IMR-90 (cell line): ENCODE results near the gene PRKN. TPM values are rescaled to one million over a fixed set of nuclear protein-coding genes. Genes with fewer than 3 reads are reported as not detected.

ENCODE experiments used
- ATAC-seq: fragments of 200-7000 bp; cut with Tn5 transposase; 2 replicates; pipeline ENCODE4 v1.9.1; 2020; ENCODE audit warnings: low read depth, mild to moderate bottlenecking, moderate library complexity
- BruUV-seq: library from RNA; stranded (reverse); fragments of 400-500 nt; replicated peaks from 2 replicates; lab custom pipeline; 2021; lab: Mats Ljungman, UMichigan
- CTCF ChIA-PET: fragments of 300-600 bp; formaldehyde crosslinking; extraction: SDS; loops from one replicate; lab custom pipeline; 2021; ENCODE audit warnings: antibody characterized with exemption; lab: Yijun Ruan, JAX
- POLR2A ChIA-PET: fragments of 300-600 bp; sonication (Branson Sonifier 250); formaldehyde crosslinking; loops from one replicate; lab custom pipeline; 2022; ENCODE audit warnings: antibody characterized with exemption; ENCODE audit not compliant: unreplicated experiment; lab: Charles Lee
- DNase-seq: peaks from one replicate; pipeline ENCODE4 v3.0.0; 2013
- H2AFZ ChIP-seq: replicated peaks from 2 replicates; pipeline ENCODE3; 2013; ENCODE audit warnings: low read length, mild to moderate bottlenecking; ENCODE audit not compliant: poor library complexity
- H2AK5ac ChIP-seq: 2 replicates; pipeline ENCODE4 v1.6.1; 2013; ENCODE audit warnings: low read depth, low read length, inconsistent platforms
- H2AK9ac ChIP-seq: replicated peaks from 2 replicates; pipeline ENCODE3; 2013; ENCODE audit warnings: mild to moderate bottlenecking, low read depth, low read length, moderate library complexity; ENCODE audit not compliant: poor library complexity
- H2BK120ac ChIP-seq: 2 replicates; pipeline ENCODE4 v1.6.1; 2013; ENCODE audit warnings: low read depth, low read length, inconsistent platforms
- H2BK15ac ChIP-seq: 3 replicates; pipeline ENCODE4 v1.6.1; 2013; ENCODE audit warnings: low read depth, low read length, inconsistent platforms
- H2BK20ac ChIP-seq: 2 replicates; pipeline ENCODE4 v1.6.1; 2013; ENCODE audit warnings: low read depth, mild to moderate bottlenecking, inconsistent platforms, low read length, moderate library complexity
- H2BK5ac ChIP-seq: 2 replicates; pipeline ENCODE4 v1.6.1; 2013; ENCODE audit warnings: mild to moderate bottlenecking, low read depth, low read length, inconsistent platforms; ENCODE audit not compliant: poor library complexity, severe bottlenecking
- H3K14ac ChIP-seq: replicated peaks from 2 replicates; pipeline ENCODE4 v1.6.1; 2013; ENCODE audit warnings: low read depth, low read length, inconsistent platforms
- H3K18ac ChIP-seq: 2 replicates; pipeline ENCODE4 v1.6.1; 2013; ENCODE audit warnings: low read depth, low read length, control low read depth
- H3K23ac ChIP-seq: 2 replicates; pipeline ENCODE4 v1.6.1; 2013; ENCODE audit warnings: low read depth, low read length, inconsistent platforms
- H3K27ac ChIP-seq: 2 replicates; pipeline ENCODE4 v1.5.1; 2013; ENCODE audit warnings: mild to moderate bottlenecking, control low read depth, low read length; ENCODE audit not compliant: insufficient read depth
- H3K27me3 ChIP-seq: 2 replicates; pipeline ENCODE4 v1.6.1; 2013; ENCODE audit warnings: low read length; ENCODE audit not compliant: control insufficient read depth, insufficient read depth
- H3K36me3 ChIP-seq: 2 replicates; pipeline ENCODE4 v1.6.1; 2013; ENCODE audit warnings: low read length, mixed read lengths; ENCODE audit not compliant: control insufficient read depth, insufficient read depth
- H3K4ac ChIP-seq: 2 replicates; pipeline ENCODE4 v1.6.1; 2013; ENCODE audit warnings: low read depth, low read length, inconsistent platforms
- H3K4me1 ChIP-seq: 2 replicates; pipeline ENCODE4 v1.6.1; 2013; ENCODE audit warnings: low read length, mixed read lengths; ENCODE audit not compliant: control insufficient read depth, insufficient read depth
- H3K4me2 ChIP-seq: 2 replicates; pipeline ENCODE4 v1.6.1; 2013; ENCODE audit warnings: low read depth, mild to moderate bottlenecking, control low read depth, low read length, moderate library complexity
- H3K4me3 ChIP-seq: 2 replicates; pipeline ENCODE4 v1.5.1; 2013; ENCODE audit warnings: low read depth, mild to moderate bottlenecking, control low read depth, low read length, moderate library complexity; ENCODE audit not compliant: insufficient read depth
- H3K56ac ChIP-seq: 2 replicates; pipeline ENCODE4 v1.6.1; 2013; ENCODE audit warnings: low read length, inconsistent platforms; ENCODE audit not compliant: insufficient read depth; ENCODE audit errors: extremely low read depth
- H3K79me1 ChIP-seq, 2 experiments: 2 replicates each; pipeline ENCODE4 v1.6.1; 2013; ENCODE audit warnings: low read length in 2 of 2, inconsistent platforms in 1 of 2, low read depth in 1 of 2
- H3K9ac ChIP-seq: 2 replicates; pipeline ENCODE4 v1.6.1; 2013; ENCODE audit warnings: low read depth, low read length, control low read depth
- H3K9me1 ChIP-seq: 2 replicates; pipeline ENCODE4 v1.6.1; 2013; ENCODE audit warnings: low read length, inconsistent platforms; ENCODE audit not compliant: insufficient read depth
- H3K9me3 ChIP-seq: 2 replicates; pipeline ENCODE4 v1.6.1; 2013; ENCODE audit warnings: low read length; ENCODE audit not compliant: control insufficient read depth, insufficient read depth
- H4K20me1 ChIP-seq: 2 replicates; pipeline ENCODE4 v1.6.1; 2013; ENCODE audit warnings: low read length, inconsistent platforms; ENCODE audit not compliant: insufficient read depth
- H4K5ac ChIP-seq: 2 replicates; pipeline ENCODE4 v1.6.1; 2013; ENCODE audit warnings: mild to moderate bottlenecking, low read depth, low read length, control low read depth
- H4K8ac ChIP-seq, 2 experiments: 2 replicates each; pipeline ENCODE4 v1.6.1; 2013; ENCODE audit warnings: low read depth in 2 of 2, low read length in 2 of 2, control low read depth in 1 of 2, inconsistent platforms in 1 of 2
- H4K91ac ChIP-seq: 2 replicates; pipeline ENCODE4 v1.6.1; 2013; ENCODE audit warnings: low read depth, low read length, inconsistent platforms; ENCODE audit not compliant: insufficient read depth
- BHLHE40 ChIP-seq: fragments of 150-350 bp; IDR thresholded peaks from 2 replicates; pipeline ENCODE4 v1.6.1; 2016; ENCODE audit warnings: mild to moderate bottlenecking, low read depth, low read length
- CEBPB ChIP-seq: IDR thresholded peaks from 2 replicates; pipeline ENCODE4 v1.6.1; 2012; ENCODE audit warnings: low read depth, low read length, improper control_type of control experiment
- CHD1 ChIP-seq: IDR thresholded peaks from 2 replicates; pipeline ENCODE4 v1.6.1; 2012; ENCODE audit warnings: low read depth, low read length, improper control_type of control experiment
- FOS ChIP-seq: fragments of 150-350 bp; IDR thresholded peaks from 2 replicates; pipeline ENCODE4 v1.6.1; 2016; ENCODE audit warnings: low read depth, low read length
- MAFK ChIP-seq: IDR thresholded peaks from 2 replicates; pipeline ENCODE4 v1.6.1; 2012; ENCODE audit warnings: low read depth, low read length, improper control_type of control experiment
- MAZ ChIP-seq: IDR thresholded peaks from 2 replicates; pipeline ENCODE4 v1.6.1; 2012; ENCODE audit warnings: low read depth, mild to moderate bottlenecking, low read length, improper control_type of control experiment, moderate library complexity, borderline replicate concordance
- MXI1 ChIP-seq: IDR thresholded peaks from 2 replicates; pipeline ENCODE4 v1.6.1; 2012; ENCODE audit warnings: low read depth, mild to moderate bottlenecking, low read length, moderate library complexity, borderline replicate concordance
- NFE2L2 ChIP-seq: fragments of 150-350 bp; IDR thresholded peaks from 2 replicates; pipeline ENCODE4 v1.6.1; 2016; ENCODE audit warnings: low read depth, mild to moderate bottlenecking, low read length
- POLR2A ChIP-seq: IDR thresholded peaks from 2 replicates; pipeline ENCODE4 v1.6.1; 2012; ENCODE audit warnings: mild to moderate bottlenecking, low read depth, low read length
- RAD21 ChIP-seq: IDR thresholded peaks from 2 replicates; pipeline ENCODE4 v1.6.1; 2012; ENCODE audit warnings: low read length, improper control_type of control experiment
- RCOR1 ChIP-seq: IDR thresholded peaks from 2 replicates; pipeline ENCODE4 v1.6.1; 2012; ENCODE audit warnings: mild to moderate bottlenecking, low read length, improper control_type of control experiment; ENCODE audit not compliant: insufficient replicate concordance
- RFX5 ChIP-seq: IDR thresholded peaks from 2 replicates; pipeline ENCODE4 v1.8.0; 2012; ENCODE audit warnings: low read depth, mild to moderate bottlenecking, low read length, moderate library complexity
- SMC3 ChIP-seq: fragments of 150-350 bp; IDR thresholded peaks from 2 replicates; pipeline ENCODE4 v1.6.1; 2016; ENCODE audit warnings: low read depth, mild to moderate bottlenecking, antibody characterized with exemption, low read length, moderate library complexity
- dilution Hi-C: fragments of 300-500 bp; cut with HindIII; formaldehyde crosslinking; loops from one replicate; pipeline ENCODE4 v1.14.3; 2018; ENCODE audit warnings: low sequenced_read_pairs; ENCODE audit not compliant: unreplicated experiment
- in situ Hi-C: fragments of 300-500 bp; cut with MboI; formaldehyde crosslinking; loops from 3 replicates; pipeline ENCODE4 v1.14.3; 2019; ENCODE audit warnings: low sequenced_read_pairs, inconsistent platforms, mixed read lengths
- intact Hi-C: fragments of 100-400 bp; cut with micrococcal nuclease; formaldehyde crosslinking; loops from 2 replicates; pipeline ENCODE4 v1.10.0; 2022
- polyA plus RNA-seq, 3 experiments: library from polyadenylated mRNA; depleted of rRNA; stranded (reverse); fragments of >200 nt; gene quantifications; 2 replicates each; pipeline ENCODE4 v1.2.3, GENCODE V29; 2012; ENCODE audit warnings: low replicate concordance in 1 of 3
- total RNA-seq: library from RNA; depleted of rRNA; stranded (reverse); fragments of >200 nt; gene quantifications from 2 replicates; pipeline ENCODE4 v1.2.3, GENCODE V29; 2012
- TF ChIP-seq, protein P1 (sequence below): conservative IDR thresholded peaks from 2 replicates; pipeline ENCODE4 v1.5.1; 2012; ENCODE audit warnings: mild to moderate bottlenecking, low read depth, low read length, improper control_type of control experiment
- TF ChIP-seq, protein P2 (sequence below): fragments of 150-350 bp; IDR thresholded peaks from 2 replicates; pipeline ENCODE4 v1.6.1; 2016; ENCODE audit warnings: low read depth, mild to moderate bottlenecking, low read length, moderate library complexity, borderline replicate concordance
- TF ChIP-seq, protein P3 (sequence below): fragments of 150-350 bp; IDR thresholded peaks from 2 replicates; pipeline ENCODE4 v1.6.1; 2017; ENCODE audit warnings: mild to moderate bottlenecking, antibody characterized with exemption, low read length, low read depth

PRKN gene
- total and polyA plus RNA-seq, 2 of the 4 experiments (the other 2 are of a cell fraction) = 0.15 to 0.18 TPM

DNA sequence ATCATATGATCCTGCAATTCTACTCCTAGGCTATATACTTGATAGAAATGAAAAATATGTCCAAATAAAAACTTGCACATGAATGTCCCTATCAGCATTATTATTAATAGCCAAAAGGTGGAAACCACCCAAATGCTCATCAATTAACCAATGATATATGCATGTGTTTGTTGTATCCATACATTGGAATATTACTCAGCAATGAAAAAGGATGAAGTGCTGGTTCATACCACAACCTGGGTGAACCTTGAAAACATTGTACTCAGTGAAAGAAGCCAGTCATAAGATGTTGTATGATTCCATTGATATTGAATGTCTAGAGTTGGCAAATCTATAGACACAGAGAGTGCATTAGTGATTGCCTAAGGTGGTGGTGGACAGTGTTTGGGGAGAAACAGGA is 267.6 kb downstream of the PRKN start:
- Histone ChIP-seq H2BK120ac (no peak overlapping the region), H2BK5ac (no peak overlapping the region), H3K4ac (no peak overlapping the region), H4K5ac (no peak overlapping the region), H3K18ac (no peak overlapping the region), H3K9ac (no peak overlapping the region), H2AK9ac (no peak overlapping the region), H4K20me1 (no peaks in the 10 kb centered on the region), H3K56ac (no peak overlapping the region), H2BK20ac (no peak overlapping the region), H3K27me3 (no peaks in the 10 kb centered on the region), H3K4me3 (no peak overlapping the region), H4K8ac (no peak overlapping the region), H4K91ac (no peak overlapping the region), H3K36me3 (no peaks in the 10 kb centered on the region), H3K4me1 (no peaks in the 10 kb centered on the region), H3K23ac (no peak overlapping the region), H3K79me1 (no peaks in the 10 kb centered on the region), H2BK15ac (no peak overlapping the region), H3K14ac (no peak overlapping the region), H2AK5ac (no peak overlapping the region), H3K27ac (no peak overlapping the region), H3K9me1 (no peaks in the 10 kb centered on the region), H2AFZ (no peak overlapping the region), H3K4me2 (no peak overlapping the region), H3K9me3 (peaks cover 8% of the 10 kb centered on the region; the same call in 1 of the 2 replicates)
- TF ChIP-seq NFE2L2 = no peak
- no peak for TF ChIP-seq RCOR1
- no peak for TF ChIP-seq MAFK
- TF ChIP-seq, protein P1, sequence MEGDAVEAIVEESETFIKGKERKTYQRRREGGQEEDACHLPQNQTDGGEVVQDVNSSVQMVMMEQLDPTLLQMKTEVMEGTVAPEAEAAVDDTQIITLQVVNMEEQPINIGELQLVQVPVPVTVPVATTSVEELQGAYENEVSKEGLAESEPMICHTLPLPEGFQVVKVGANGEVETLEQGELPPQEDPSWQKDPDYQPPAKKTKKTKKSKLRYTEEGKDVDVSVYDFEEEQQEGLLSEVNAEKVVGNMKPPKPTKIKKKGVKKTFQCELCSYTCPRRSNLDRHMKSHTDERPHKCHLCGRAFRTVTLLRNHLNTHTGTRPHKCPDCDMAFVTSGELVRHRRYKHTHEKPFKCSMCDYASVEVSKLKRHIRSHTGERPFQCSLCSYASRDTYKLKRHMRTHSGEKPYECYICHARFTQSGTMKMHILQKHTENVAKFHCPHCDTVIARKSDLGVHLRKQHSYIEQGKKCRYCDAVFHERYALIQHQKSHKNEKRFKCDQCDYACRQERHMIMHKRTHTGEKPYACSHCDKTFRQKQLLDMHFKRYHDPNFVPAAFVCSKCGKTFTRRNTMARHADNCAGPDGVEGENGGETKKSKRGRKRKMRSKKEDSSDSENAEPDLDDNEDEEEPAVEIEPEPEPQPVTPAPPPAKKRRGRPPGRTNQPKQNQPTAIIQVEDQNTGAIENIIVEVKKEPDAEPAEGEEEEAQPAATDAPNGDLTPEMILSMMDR = no peak
- no peak for TF ChIP-seq RAD21
- TF ChIP-seq, protein P2, sequence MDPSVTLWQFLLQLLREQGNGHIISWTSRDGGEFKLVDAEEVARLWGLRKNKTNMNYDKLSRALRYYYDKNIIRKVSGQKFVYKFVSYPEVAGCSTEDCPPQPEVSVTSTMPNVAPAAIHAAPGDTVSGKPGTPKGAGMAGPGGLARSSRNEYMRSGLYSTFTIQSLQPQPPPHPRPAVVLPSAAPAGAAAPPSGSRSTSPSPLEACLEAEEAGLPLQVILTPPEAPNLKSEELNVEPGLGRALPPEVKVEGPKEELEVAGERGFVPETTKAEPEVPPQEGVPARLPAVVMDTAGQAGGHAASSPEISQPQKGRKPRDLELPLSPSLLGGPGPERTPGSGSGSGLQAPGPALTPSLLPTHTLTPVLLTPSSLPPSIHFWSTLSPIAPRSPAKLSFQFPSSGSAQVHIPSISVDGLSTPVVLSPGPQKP = no peak
- TF ChIP-seq, protein P3, sequence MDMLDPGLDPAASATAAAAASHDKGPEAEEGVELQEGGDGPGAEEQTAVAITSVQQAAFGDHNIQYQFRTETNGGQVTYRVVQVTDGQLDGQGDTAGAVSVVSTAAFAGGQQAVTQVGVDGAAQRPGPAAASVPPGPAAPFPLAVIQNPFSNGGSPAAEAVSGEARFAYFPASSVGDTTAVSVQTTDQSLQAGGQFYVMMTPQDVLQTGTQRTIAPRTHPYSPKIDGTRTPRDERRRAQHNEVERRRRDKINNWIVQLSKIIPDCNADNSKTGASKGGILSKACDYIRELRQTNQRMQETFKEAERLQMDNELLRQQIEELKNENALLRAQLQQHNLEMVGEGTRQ = no peak
- no peak for TF ChIP-seq RFX5
- TF ChIP-seq CHD1 = no peak
- no peak for TF ChIP-seq POLR2A
- TF ChIP-seq FOS = no peak
- no peak for TF ChIP-seq BHLHE40
- TF ChIP-seq CEBPB = no peak
- TF ChIP-seq SMC3 = no peak
- TF ChIP-seq MXI1 = no peak
- no peak for TF ChIP-seq MAZ
- CTCF ChIA-PET = no interaction called here
- dilution Hi-C loops = no loop called here
- no peak for DNase-seq
- BruUV-seq = no TSS peak
- no peak for ATAC-seq
- in situ Hi-C loops = no loop called here
- POLR2A ChIA-PET = no interaction called here
- intact Hi-C loops = no loop called here
